ENCODE data around the gene RRP1B.

GRCh38 chr21:43665879-43666278, 6.5 kb downstream of the RRP1B start:
- no peak for TF ChIP-seq CTCF (IDR thresholded peaks at IDR 0.05 in 4 of 5, conservative IDR thresholded peaks at IDR 0.05 in 1 of 5)
- no peak for TF ChIP-seq POLR2A (IDR thresholded peaks at IDR 0.05)

Measured in gastrocnemius medialis (tissue), 4 donors.